ENCODE data around the gene RASGEF1C.

DNA sequence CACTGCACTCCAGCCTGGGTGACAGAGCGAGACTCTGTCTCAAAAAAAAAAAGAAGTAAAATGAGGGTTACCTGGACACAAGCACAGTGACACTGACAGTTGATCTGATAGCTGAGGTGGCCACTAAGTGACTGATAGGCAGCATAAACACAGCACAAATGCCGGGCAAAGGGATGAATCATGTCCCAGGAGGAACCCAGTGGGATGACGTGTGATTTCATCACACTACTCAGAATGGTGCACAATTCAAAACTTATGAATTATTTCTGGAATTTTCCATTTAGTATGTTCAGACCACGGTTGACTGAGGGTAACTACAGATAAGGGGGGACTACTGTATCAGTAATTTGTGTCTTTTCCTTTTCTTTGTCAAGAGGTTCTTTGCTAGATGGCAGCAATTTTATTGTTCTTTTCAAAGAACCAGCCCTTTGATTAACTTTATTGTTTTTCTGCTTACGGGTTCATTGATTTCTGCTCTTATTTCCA, 103.1 kb downstream of the RASGEF1C start:
- TF ChIP-seq, protein P1, sequence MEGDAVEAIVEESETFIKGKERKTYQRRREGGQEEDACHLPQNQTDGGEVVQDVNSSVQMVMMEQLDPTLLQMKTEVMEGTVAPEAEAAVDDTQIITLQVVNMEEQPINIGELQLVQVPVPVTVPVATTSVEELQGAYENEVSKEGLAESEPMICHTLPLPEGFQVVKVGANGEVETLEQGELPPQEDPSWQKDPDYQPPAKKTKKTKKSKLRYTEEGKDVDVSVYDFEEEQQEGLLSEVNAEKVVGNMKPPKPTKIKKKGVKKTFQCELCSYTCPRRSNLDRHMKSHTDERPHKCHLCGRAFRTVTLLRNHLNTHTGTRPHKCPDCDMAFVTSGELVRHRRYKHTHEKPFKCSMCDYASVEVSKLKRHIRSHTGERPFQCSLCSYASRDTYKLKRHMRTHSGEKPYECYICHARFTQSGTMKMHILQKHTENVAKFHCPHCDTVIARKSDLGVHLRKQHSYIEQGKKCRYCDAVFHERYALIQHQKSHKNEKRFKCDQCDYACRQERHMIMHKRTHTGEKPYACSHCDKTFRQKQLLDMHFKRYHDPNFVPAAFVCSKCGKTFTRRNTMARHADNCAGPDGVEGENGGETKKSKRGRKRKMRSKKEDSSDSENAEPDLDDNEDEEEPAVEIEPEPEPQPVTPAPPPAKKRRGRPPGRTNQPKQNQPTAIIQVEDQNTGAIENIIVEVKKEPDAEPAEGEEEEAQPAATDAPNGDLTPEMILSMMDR (IDR thresholded peaks at IDR 0.05 in 8 of 11, conservative IDR thresholded peaks at IDR 0.05 in 3 of 11) = no peak
- no peak for TF ChIP-seq POLR2AphosphoS5 (IDR thresholded peaks at IDR 0.05)
